Ovary (tissue), 9 donors: Measurements from ENCODE around the gene SHISA9. TPM values are rescaled to one million over a fixed set of nuclear protein-coding genes. Genes with fewer than 3 reads are reported as not detected.

Experiments used
- DNase-seq, 5 donors: peaks; one replicate each; pipeline ENCODE4 v3.0.0-alpha.2; 2019 to 2020
- H3K27ac ChIP-seq, 2 donors: fragments of 200-600 bp; one replicate each; pipeline versions ENCODE4 v1.5.1 to v1.8.0; 2019 to 2022
- H3K27me3 ChIP-seq: fragments of 200-600 bp; one replicate; pipeline ENCODE4 v1.8.0; 2022
- H3K36me3 ChIP-seq: fragments of 200-600 bp; sonication (generic); one replicate; pipeline ENCODE4 v1.5.1; 2019
- H3K4me1 ChIP-seq: one replicate; pipeline ENCODE4 v1.8.1; 2013; ENCODE audit warnings: mild to moderate bottlenecking, moderate library complexity; ENCODE audit not compliant: insufficient read depth
- H3K4me3 ChIP-seq: fragments of 200-600 bp; sonication (generic); one replicate; pipeline ENCODE4 v1.5.1; 2017
- H3K9me3 ChIP-seq, 2 donors: fragments of 200-600 bp in 1 of 2; sonication (generic) in 1 of 2; one replicate each; pipeline versions ENCODE4 v1.5.1 to v1.8.1; 2013 to 2019; ENCODE audit warnings: mild to moderate bottlenecking in 1 of 2, moderate library complexity in 1 of 2
- EP300 ChIP-seq: sonication (generic); formaldehyde crosslinking; IDR thresholded peaks from one replicate; pipeline ENCODE4 v1.6.1; 2017; ENCODE audit warnings: antibody characterized with exemption
- POLR2A ChIP-seq: fragments of 450-650 bp; IDR thresholded peaks from one replicate; pipeline ENCODE4 v1.6.1; 2017; ENCODE audit warnings: antibody characterized with exemption, mild to moderate bottlenecking, moderate library complexity
- WGBS, 3 donors: extraction: QIAGEN DNeasy Blood & Tissue Kit in 1 of 3; methylation state at CpG; one replicate each; pipeline versions ENCODE4 v1.1.5 to v1.1.7; 2013 to 2017; 5-methylcytosine and 5-hydroxymethylcytosine counted together
- intact Hi-C, 4 donors: fragments of 100-400 bp; cut with DNase I; formaldehyde crosslinking; loops; one replicate each; pipeline versions ENCODE4 v1.11.0 to v1.15.1; 2022 to 2023
- polyA plus RNA-seq, 2 donors: library from polyadenylated mRNA; stranded (reverse); fragments of 200-250 nt in 1 of 2; fragments of 350-450 nt in 1 of 2; fragmentation: Illumina TruSeq in 1 of 2; extraction: RNeasy Lipid Tissue Mini Kit (QIAGEN cat#74804) in 1 of 2; gene quantifications; one replicate each; pipeline ENCODE4 v1.2.3, GENCODE V29; 2013 to 2014
- total RNA-seq, 7 donors: library from RNA; depleted of rRNA in 2 of 7; stranded (reverse); fragments of >200 nt in 2 of 7; fragmentation: NEBNext Ultra II Directional in 3 of 7; extraction: Animal tissue kit (Norgen Biotek cat#: 25700) in 3 of 7; gene quantifications; one replicate each; pipeline versions ENCODE4 v1.1.0 to v1.2.4, GENCODE V29; 2016 to 2023
- TF ChIP-seq, protein P1 (sequence below), 3 donors: fragments of 450-650 bp in 2 of 3; fragments of 200-600 bp in 1 of 3; IDR thresholded peaks; one replicate each; pipeline versions ENCODE4 v1.5.1 to v1.8.0; 2016 to 2022; ENCODE audit warnings: antibody characterized with exemption in 3 of 3, mild to moderate bottlenecking in 1 of 3
- donor health status: DM: no; HTN: no; CAD: no; lungs with moderate emphysema.
- donor health status: DM: no; HTN: no; CAD: no.
- donor health status: Bipolar disorder and iron deficiency.
- donor health status: DM: yes; HTN: yes; CAD: no.
- donor health status: DM: no; HTN: no; CAD: no.
- donor health status: DM: yes; HTN: yes; CAD: no.

The SHISA9 gene
- total and polyA plus RNA-seq, 9 donors = 0.03 to 0.47 (median 0.12) TPM; not detected in 3

GRCh38 chr16:12941896-12942295 is 40.5 kb downstream of the SHISA9 start:
- no peaks in the 10 kb centered on the region for H3K36me3 ChIP-seq
- no peak overlapping the region for H3K27ac ChIP-seq
- no peak for DNase-seq

DNA sequence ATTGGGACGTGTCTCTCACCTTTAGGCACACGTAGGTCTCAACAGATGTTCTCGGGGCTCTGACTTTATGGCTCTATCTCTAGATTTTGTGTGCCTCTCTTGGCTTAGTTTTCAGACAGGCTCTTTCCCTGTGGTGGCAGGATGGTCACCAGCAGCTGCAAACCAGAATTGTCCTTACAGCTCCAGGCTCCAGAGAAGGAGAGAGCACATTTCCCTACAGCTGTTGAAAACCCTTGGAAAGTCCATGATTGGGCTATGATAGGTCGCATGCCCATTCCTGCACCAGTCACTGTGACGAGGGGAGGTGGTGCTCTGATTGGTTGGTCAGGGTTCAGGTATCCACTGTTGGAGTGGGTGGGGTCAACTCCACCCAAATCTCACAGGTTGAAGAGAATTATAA is 41.5 kb downstream of the SHISA9 start:
- Histone ChIP-seq H3K4me3 (no peak overlapping the region), H3K36me3 (no peaks in the 10 kb centered on the region), H3K9me3 (no peaks in the 10 kb centered on the region), H3K27ac (no peak overlapping the region), H3K27me3 (no peaks in the 10 kb centered on the region), H3K4me1 (no peaks in the 10 kb centered on the region)
- 53 to 64% (median 61%) methylated on average over 5 of the region's 5 CpGs for WGBS, 3 donors
- intact Hi-C loops = no loop called here
- no peak for DNase-seq
- TF ChIP-seq, protein P1, sequence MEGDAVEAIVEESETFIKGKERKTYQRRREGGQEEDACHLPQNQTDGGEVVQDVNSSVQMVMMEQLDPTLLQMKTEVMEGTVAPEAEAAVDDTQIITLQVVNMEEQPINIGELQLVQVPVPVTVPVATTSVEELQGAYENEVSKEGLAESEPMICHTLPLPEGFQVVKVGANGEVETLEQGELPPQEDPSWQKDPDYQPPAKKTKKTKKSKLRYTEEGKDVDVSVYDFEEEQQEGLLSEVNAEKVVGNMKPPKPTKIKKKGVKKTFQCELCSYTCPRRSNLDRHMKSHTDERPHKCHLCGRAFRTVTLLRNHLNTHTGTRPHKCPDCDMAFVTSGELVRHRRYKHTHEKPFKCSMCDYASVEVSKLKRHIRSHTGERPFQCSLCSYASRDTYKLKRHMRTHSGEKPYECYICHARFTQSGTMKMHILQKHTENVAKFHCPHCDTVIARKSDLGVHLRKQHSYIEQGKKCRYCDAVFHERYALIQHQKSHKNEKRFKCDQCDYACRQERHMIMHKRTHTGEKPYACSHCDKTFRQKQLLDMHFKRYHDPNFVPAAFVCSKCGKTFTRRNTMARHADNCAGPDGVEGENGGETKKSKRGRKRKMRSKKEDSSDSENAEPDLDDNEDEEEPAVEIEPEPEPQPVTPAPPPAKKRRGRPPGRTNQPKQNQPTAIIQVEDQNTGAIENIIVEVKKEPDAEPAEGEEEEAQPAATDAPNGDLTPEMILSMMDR (IDR thresholded peaks at IDR 0.05) = no peak
- TF ChIP-seq EP300 (no peak), POLR2A (no peak)

More at GRCh38 chr16:12941896-12942295, 40.5 kb downstream of the SHISA9 start:
- Histone ChIP-seq H3K4me3 (no peak overlapping the region), H3K27me3 (no peaks in the 10 kb centered on the region), H3K9me3 (no peaks in the 10 kb centered on the region), H3K4me1 (no peaks in the 10 kb centered on the region)
- intact Hi-C loops = no loop called here
- 65 to 74% (median 72%) methylated on average over 3 of the region's 3 CpGs for WGBS, 3 donors
- no peak for TF ChIP-seq EP300
- no peak for TF ChIP-seq POLR2A
- TF ChIP-seq, protein P1 (IDR thresholded peaks at IDR 0.05) = no peak

DNA sequence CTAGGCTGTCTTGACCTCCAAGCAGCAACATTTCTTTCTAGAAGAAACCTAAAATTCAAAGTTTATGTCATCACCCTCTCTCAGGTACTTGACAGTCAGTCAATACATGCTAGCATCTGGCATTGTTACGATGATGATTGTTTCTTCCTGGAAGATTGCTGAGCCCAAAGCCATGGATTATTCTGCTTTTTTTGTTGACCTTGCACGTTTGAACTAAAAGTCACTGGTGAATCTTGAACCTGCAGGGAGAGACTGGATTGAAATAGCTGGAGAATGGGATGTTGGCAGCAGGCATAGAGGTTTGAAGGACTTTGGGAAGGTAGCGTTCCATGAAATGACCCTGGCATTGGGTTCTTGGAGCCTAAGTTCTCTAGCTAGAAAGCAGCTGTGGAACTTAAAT is 42.9 kb downstream of the SHISA9 start:
- intact Hi-C loops = no loop called here
- DNase-seq = no peak
- H3K27ac ChIP-seq = no peak overlapping the region
- H3K36me3 ChIP-seq = no peaks in the 10 kb centered on the region
- no peak overlapping the region for H3K4me3 ChIP-seq
- WGBS, 3 donors = 61 to 73% (median 67%) methylated on average over 3 of the region's 3 CpGs
- no peaks in the 10 kb centered on the region for H3K4me1 ChIP-seq
- TF ChIP-seq, protein P1 (IDR thresholded peaks at IDR 0.05) = no peak
- no peak for TF ChIP-seq EP300
- TF ChIP-seq POLR2A = no peak
- no peaks in the 10 kb centered on the region for H3K9me3 ChIP-seq
- no peaks in the 10 kb centered on the region for H3K27me3 ChIP-seq

DNA sequence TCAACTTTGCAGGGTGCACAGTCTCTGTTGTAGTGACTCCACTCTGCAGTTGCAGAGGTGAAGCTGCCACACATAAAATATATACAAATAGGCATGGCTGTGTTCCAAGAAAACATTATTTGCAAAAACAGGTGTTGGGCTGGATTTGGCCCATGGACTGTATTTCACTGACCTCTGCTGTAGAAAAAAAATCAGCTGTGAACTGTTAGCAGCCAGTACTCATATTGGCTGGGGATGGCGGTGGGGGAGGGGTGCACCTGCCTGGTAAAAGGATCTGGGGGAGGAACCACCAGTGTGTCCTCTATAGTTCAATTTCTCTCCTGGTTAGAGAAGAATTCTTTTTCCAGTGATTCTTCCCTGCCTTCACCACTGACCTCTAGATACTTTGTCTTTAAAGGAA is 50.0 kb downstream of the SHISA9 start:
- no peaks in the 10 kb centered on the region for H3K4me1 ChIP-seq
- WGBS, 3 donors = 50 to 79% (median 76%) methylated on average over 1 of the region's 1 CpG
- H3K27ac ChIP-seq = no peak overlapping the region
- H3K27me3 ChIP-seq = no peaks in the 10 kb centered on the region
- DNase-seq = no peak
- H3K4me3 ChIP-seq = no peak overlapping the region
- intact Hi-C loops = no loop called here
- no peaks in the 10 kb centered on the region for H3K36me3 ChIP-seq
- no peaks in the 10 kb centered on the region for H3K9me3 ChIP-seq
- TF ChIP-seq, protein P1 (IDR thresholded peaks at IDR 0.05) = no peak
- TF ChIP-seq EP300 (no peak), POLR2A (no peak)

GRCh38 chr16:12951976-12952375 is 50.6 kb downstream of the SHISA9 start:
- DNase-seq = no peak
- Histone ChIP-seq H3K27me3 (no peaks in the 10 kb centered on the region), H3K36me3 (no peaks in the 10 kb centered on the region), H3K9me3 (no peaks in the 10 kb centered on the region), H3K27ac (no peak overlapping the region), H3K4me1 (no peaks in the 10 kb centered on the region), H3K4me3 (no peak overlapping the region)
- WGBS, 3 donors = 81 to 91% (median 81%) methylated on average over 4 of the region's 4 CpGs
- intact Hi-C loops = no loop called here
- TF ChIP-seq EP300 (no peak), POLR2A (no peak)
- TF ChIP-seq, protein P1 (IDR thresholded peaks at IDR 0.05) = no peak
